Non-pigmented ciliary epithelial cell (primary cell): ENCODE data around the gene FGF5.
A peak's percentile ranks its signal among the peaks of the same experiment; 100 is the strongest.
"Not testable (repeated sequence)": the region's sequence is repeated elsewhere in the genome, so short reads cannot be mapped to it uniquely, and the experiment has no call there.

Experiments
- DNase-seq: peaks from one replicate; pipeline ENCODE4 v3.0.0-alpha.2; 2010; ENCODE audit warnings: low read depth

Gene FGF5

GRCh38 chr4:80295826-80296225, 29.4 kb downstream of the FGF5 start:
- DNase-seq, result no peak

GRCh38 chr4:80301884-80302283, 35.4 kb downstream of the FGF5 start:
- no peak for DNase-seq

- DNase-seq, result no peak
Observed at GRCh38 chr4:80302616-80303223, 36.3 kb downstream of the FGF5 start.

- no peak for DNase-seq
Observed at GRCh38 chr4:80305466-80305865, 39.0 kb downstream of the FGF5 start.

GRCh38 chr4:80306260-80306659, 39.8 kb downstream of the FGF5 start:
- no peak for DNase-seq

- no peak for DNase-seq
Observed at GRCh38 chr4:80307183-80307735, 40.8 kb downstream of the FGF5 start.

- peak; percentile 72 for DNase-seq
Observed at GRCh38 chr4:80307774-80308465, 41.5 kb downstream of the FGF5 start.

GRCh38 chr4:80308466-80308822, 42.0 kb downstream of the FGF5 start:
- DNase-seq, result no peak

- DNase-seq, result peak; percentile 92
Observed at GRCh38 chr4:80309294-80310004, 43.0 kb downstream of the FGF5 start.

GRCh38 chr4:80311130-80311529, 44.7 kb downstream of the FGF5 start:
- DNase-seq, result no peak

- no peak for DNase-seq
Observed at GRCh38 chr4:80312124-80312523, 45.7 kb downstream of the FGF5 start.

- no peak for DNase-seq
Observed at GRCh38 chr4:80313627-80314026, 47.2 kb downstream of the FGF5 start.

GRCh38 chr4:80315848-80316247, 49.4 kb downstream of the FGF5 start:
- DNase-seq, result not testable (repeated sequence)

GRCh38 chr4:80321341-80321740, 54.9 kb downstream of the FGF5 start:
- DNase-seq, result no peak

GRCh38 chr4:80321776-80322175, 55.3 kb downstream of the FGF5 start:
- DNase-seq, result no peak

GRCh38 chr4:80322716-80323115, 56.3 kb downstream of the FGF5 start:
- no peak for DNase-seq

- DNase-seq, result no peak
Observed at GRCh38 chr4:80324171-80324570, 57.7 kb downstream of the FGF5 start.

- DNase-seq, result no peak
Observed at GRCh38 chr4:80331693-80332092, 65.2 kb downstream of the FGF5 start.

- DNase-seq, result no peak
Observed at GRCh38 chr4:80333121-80333520, 66.7 kb downstream of the FGF5 start.

GRCh38 chr4:80334568-80334967, 68.1 kb downstream of the FGF5 start:
- no peak for DNase-seq

- no peak for DNase-seq
Observed at GRCh38 chr4:80335226-80335553, 68.7 kb downstream of the FGF5 start.

- DNase-seq, result peak; percentile 67
Observed at GRCh38 chr4:80335554-80336358, 69.3 kb downstream of the FGF5 start, which contains the start of gene CFAP299. Gene CFAP299, plus strand, starts transcription at chr4:80335730.
